ENCODE results near the gene DLGAP1.

Gene DLGAP1

DNA sequence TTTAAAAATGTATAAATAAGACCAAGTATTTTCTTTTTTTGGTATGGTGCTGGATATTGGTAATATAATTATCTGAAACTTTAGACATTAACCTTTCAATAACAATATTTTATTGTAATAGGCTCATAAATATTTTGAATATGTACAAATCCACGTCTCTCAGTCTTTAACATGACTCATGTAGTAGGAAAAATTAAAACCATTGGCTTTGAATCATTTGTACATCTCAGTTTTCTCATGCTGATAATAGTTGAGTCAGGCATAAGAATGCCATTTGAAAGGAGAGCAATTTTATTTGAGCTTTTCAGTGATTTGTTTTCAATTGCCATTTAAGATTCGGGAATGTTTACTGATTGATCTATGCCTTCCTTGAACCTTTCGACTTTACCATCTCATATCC, 640.3 kb downstream of the DLGAP1 start:
- Histone ChIP-seq H3K27ac (ENCODE audit: insufficient read depth in 1 of 2, low read depth in 1 of 2, low read length in 2 of 2, poor library complexity in 1 of 2, severe bottlenecking in 2 of 2) (no peak overlapping the region), H3K36me3 (ENCODE audit: control insufficient read depth in 4 of 4, insufficient read depth in 4 of 4, low read length in 3 of 4) (no peaks in the 10 kb centered on the region), H3K4me3 (ENCODE audit: control insufficient read depth in 1 of 7, extremely low read depth in 1 of 7, insufficient read depth in 4 of 7, low read depth in 2 of 7, low read length in 6 of 7) (no peak overlapping the region), H3K9me3 (ENCODE audit: control extremely low read depth in 1 of 5, control insufficient read depth in 4 of 5, insufficient read depth in 2 of 5, low read depth in 1 of 5, low read length in 4 of 5) (no peaks in the 10 kb centered on the region), H3K4me1 (ENCODE audit: control extremely low read depth in 1 of 4, control insufficient read depth in 4 of 4, insufficient read depth in 4 of 4, low read length in 3 of 4) (no peaks in the 10 kb centered on the region), H3K27me3 (replicated peaks in 2 of 5; ENCODE audit: control insufficient read depth in 4 of 5, insufficient read depth in 5 of 5, low read length in 4 of 5) (no peaks in the 10 kb centered on the region)
- POLR2A ChIA-PET: no interaction called here
- DNase-seq: no peak
- WGBS (ENCODE audit: insufficient coverage): 100% methylated on average over 2 of the region's 3 CpGs
- CTCF ChIA-PET: no interaction called here

DNA sequence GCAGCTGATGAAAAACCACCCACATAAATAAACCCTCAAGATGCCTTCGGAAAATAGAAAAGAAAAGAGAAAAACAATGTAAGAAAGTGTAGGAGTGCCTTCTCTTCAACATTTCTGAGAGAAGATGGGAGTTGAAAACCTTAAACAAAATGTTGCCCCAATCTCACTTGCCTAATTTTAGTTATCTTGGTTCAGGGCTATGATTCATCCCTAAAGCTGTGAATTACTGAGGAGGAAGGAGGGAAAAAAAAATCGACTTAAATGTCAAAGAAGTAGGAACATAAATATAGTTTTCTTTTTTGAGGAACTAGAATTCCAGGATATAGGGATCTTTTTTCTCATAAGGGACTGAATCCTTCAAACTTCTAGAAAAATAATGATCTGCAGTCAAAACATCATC, 644.8 kb downstream of the DLGAP1 start:
- no peaks in the 10 kb centered on the region for H3K36me3 ChIP-seq (ENCODE audit: control insufficient read depth in 4 of 4, insufficient read depth in 4 of 4, low read length in 3 of 4)
- peaks cover 0 to 2% (median 0%) of the 10 kb centered on the region in 5 experiments for H3K27me3 ChIP-seq (replicated peaks in 2 of 5; ENCODE audit: control insufficient read depth in 4 of 5, insufficient read depth in 5 of 5, low read length in 4 of 5)
- H3K4me3 ChIP-seq (ENCODE audit: control insufficient read depth in 1 of 7, extremely low read depth in 1 of 7, insufficient read depth in 4 of 7, low read depth in 2 of 7, low read length in 6 of 7): no peak overlapping the region
- no peaks in the 10 kb centered on the region for H3K4me1 ChIP-seq (ENCODE audit: control extremely low read depth in 1 of 4, control insufficient read depth in 4 of 4, insufficient read depth in 4 of 4, low read length in 3 of 4)
- POLR2A ChIA-PET: no interaction called here
- H3K27ac ChIP-seq (ENCODE audit: insufficient read depth in 1 of 2, low read depth in 1 of 2, low read length in 2 of 2, poor library complexity in 1 of 2, severe bottlenecking in 2 of 2): no peak overlapping the region
- WGBS (ENCODE audit: insufficient coverage): no CpG with 5 or more reads among the region's 2 CpGs
- DNase-seq: no peak
- CTCF ChIA-PET: no interaction called here
- H3K9me3 ChIP-seq (ENCODE audit: control extremely low read depth in 1 of 5, control insufficient read depth in 4 of 5, insufficient read depth in 2 of 5, low read depth in 1 of 5, low read length in 4 of 5): no peaks in the 10 kb centered on the region

DNA sequence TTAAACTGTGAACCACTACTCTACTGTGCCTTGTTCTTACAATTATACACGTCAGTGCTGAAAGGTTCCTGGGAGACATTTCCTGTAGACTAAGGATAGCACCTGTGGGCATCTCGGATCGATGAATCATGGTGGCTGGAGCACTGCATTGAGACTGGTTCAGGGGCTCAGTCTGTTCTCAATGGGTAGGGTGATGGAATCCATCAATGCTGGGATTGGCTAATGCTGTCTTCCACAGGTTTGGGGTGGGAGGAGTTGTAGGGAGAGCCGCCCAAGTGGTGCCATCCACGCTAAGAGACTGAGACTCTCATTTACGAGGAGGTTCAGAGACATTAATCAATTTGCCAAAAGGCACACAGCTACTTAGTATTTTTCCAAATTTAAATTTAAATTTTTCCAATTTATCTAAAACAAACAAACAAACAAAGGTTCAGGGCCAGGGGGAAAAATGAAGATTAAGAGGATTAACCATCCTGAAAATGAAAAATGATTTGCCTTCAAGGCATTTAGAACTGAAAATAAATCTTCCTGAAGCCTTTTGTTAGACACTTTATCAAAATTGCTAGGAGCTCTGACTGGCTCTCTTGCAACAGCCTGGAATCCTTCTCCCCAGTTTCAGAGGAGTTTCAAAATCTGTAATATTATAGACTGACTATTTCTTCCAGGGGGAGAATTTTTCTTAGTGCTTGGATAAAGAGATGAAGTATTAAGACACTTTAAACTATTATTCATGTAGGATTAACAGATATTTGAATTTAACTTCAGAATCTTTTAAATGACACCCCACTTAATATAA, 645.9 kb downstream of the DLGAP1 start:
- ChIA-PET CTCF (no interaction called here), POLR2A (no interaction called here)
- Histone ChIP-seq H3K4me1 (ENCODE audit: control extremely low read depth in 1 of 4, control insufficient read depth in 4 of 4, insufficient read depth in 4 of 4, low read length in 3 of 4) (no peaks in the 10 kb centered on the region), H3K36me3 (ENCODE audit: control insufficient read depth in 4 of 4, insufficient read depth in 4 of 4, low read length in 3 of 4) (no peaks in the 10 kb centered on the region), H3K27ac (ENCODE audit: insufficient read depth in 1 of 2, low read depth in 1 of 2, low read length in 2 of 2, poor library complexity in 1 of 2, severe bottlenecking in 2 of 2) (no peak overlapping the region), H3K9me3 (ENCODE audit: control extremely low read depth in 1 of 5, control insufficient read depth in 4 of 5, insufficient read depth in 2 of 5, low read depth in 1 of 5, low read length in 4 of 5) (no peaks in the 10 kb centered on the region), H3K27me3 (replicated peaks in 2 of 5; ENCODE audit: control insufficient read depth in 4 of 5, insufficient read depth in 5 of 5, low read length in 4 of 5) (peaks cover 0 to 2% (median 0%) of the 10 kb centered on the region in 5 experiments), H3K4me3 (ENCODE audit: control insufficient read depth in 1 of 7, extremely low read depth in 1 of 7, insufficient read depth in 4 of 7, low read depth in 2 of 7, low read length in 6 of 7) (no peak overlapping the region)
- WGBS (ENCODE audit: insufficient coverage): 100% methylated on average over 2 of the region's 6 CpGs
- no peak for DNase-seq

DNA sequence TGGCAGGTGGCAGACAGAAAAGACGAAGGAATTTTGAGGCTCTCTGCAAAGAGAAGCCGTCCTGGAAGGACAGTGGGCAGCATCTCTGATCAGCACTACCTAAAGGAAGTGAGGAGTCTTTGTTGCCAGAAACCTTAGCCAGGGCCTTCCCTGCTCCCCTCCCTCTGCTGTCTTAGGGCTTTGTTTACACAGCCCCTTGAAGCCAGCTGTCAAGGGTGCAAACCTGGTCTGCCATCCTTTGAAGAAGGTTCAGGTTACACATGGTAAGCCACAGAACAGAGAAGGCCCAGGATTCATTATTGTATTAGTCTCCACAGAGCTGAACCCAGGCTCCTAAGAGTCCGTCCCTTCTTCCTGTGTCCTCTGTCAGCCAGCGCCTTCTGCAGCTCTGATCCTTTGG, 648.5 kb downstream of the DLGAP1 start:
- H3K9me3 ChIP-seq (ENCODE audit: control extremely low read depth in 1 of 5, control insufficient read depth in 4 of 5, insufficient read depth in 2 of 5, low read depth in 1 of 5, low read length in 4 of 5): no peaks in the 10 kb centered on the region
- WGBS (ENCODE audit: insufficient coverage): 89% methylated on average over 3 of the region's 4 CpGs
- no peaks in the 10 kb centered on the region for H3K4me1 ChIP-seq (ENCODE audit: control extremely low read depth in 1 of 4, control insufficient read depth in 4 of 4, insufficient read depth in 4 of 4, low read length in 3 of 4)
- no peak overlapping the region for H3K4me3 ChIP-seq (ENCODE audit: control insufficient read depth in 1 of 7, extremely low read depth in 1 of 7, insufficient read depth in 4 of 7, low read depth in 2 of 7, low read length in 6 of 7)
- DNase-seq: no peak
- H3K27me3 ChIP-seq (replicated peaks in 2 of 5; ENCODE audit: control insufficient read depth in 4 of 5, insufficient read depth in 5 of 5, low read length in 4 of 5): peaks cover 0 to 8% (median 0%) of the 10 kb centered on the region in 5 experiments
- ChIA-PET POLR2A (interaction anchor here (1.5 kb wide), 1 partner anchor 12 kb away, joined by 3 read pairs; no protein-coding TSS in a partner anchor), CTCF (interaction anchor here (0.7 to 1.3 kb wide), 2 partner anchors 10 to 36 kb away, joined by 4 read pairs; no protein-coding TSS in a partner anchor)
- H3K27ac ChIP-seq (ENCODE audit: insufficient read depth in 1 of 2, low read depth in 1 of 2, low read length in 2 of 2, poor library complexity in 1 of 2, severe bottlenecking in 2 of 2): no peak overlapping the region
- no peaks in the 10 kb centered on the region for H3K36me3 ChIP-seq (ENCODE audit: control insufficient read depth in 4 of 4, insufficient read depth in 4 of 4, low read length in 3 of 4)

DNA sequence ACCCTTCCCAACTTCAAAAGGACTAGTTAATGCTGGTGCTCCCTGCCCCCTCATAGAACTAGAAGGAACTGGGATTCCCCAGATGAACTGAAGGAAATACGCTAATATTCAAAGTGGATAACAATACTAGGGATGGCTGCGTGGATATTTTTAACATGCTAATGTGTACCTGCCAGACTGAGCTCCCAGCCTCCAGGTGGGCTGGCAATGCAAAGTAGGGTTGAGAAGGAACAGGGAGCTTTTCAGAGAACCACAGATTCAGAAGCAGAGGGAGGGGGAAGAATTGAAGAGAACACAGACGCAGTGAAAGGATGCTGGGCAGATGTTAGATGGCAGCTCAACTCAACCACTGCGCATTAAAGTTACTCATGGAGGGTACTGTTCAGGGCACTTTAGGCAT, 650.8 kb downstream of the DLGAP1 start:
- DNase-seq: no peak
- CTCF ChIA-PET: interaction anchor here (1.2 kb wide), 1 partner anchor 24 kb away, joined by 3 read pairs; no protein-coding TSS in a partner anchor
- WGBS (ENCODE audit: insufficient coverage): 95% methylated on average over 3 of the region's 4 CpGs
- POLR2A ChIA-PET: no interaction called here
- H3K4me3 ChIP-seq (ENCODE audit: control insufficient read depth in 1 of 7, extremely low read depth in 1 of 7, insufficient read depth in 4 of 7, low read depth in 2 of 7, low read length in 6 of 7): no peak overlapping the region
- H3K27ac ChIP-seq (ENCODE audit: insufficient read depth in 1 of 2, low read depth in 1 of 2, low read length in 2 of 2, poor library complexity in 1 of 2, severe bottlenecking in 2 of 2): no peak overlapping the region
- no peaks in the 10 kb centered on the region for H3K4me1 ChIP-seq (ENCODE audit: control extremely low read depth in 1 of 4, control insufficient read depth in 4 of 4, insufficient read depth in 4 of 4, low read length in 3 of 4)
- H3K9me3 ChIP-seq (ENCODE audit: control extremely low read depth in 1 of 5, control insufficient read depth in 4 of 5, insufficient read depth in 2 of 5, low read depth in 1 of 5, low read length in 4 of 5): no peaks in the 10 kb centered on the region
- H3K36me3 ChIP-seq (ENCODE audit: control insufficient read depth in 4 of 4, insufficient read depth in 4 of 4, low read length in 3 of 4): no peaks in the 10 kb centered on the region
- H3K27me3 ChIP-seq (replicated peaks in 2 of 5; ENCODE audit: control insufficient read depth in 4 of 5, insufficient read depth in 5 of 5, low read length in 4 of 5): peaks cover 0 to 8% (median 0%) of the 10 kb centered on the region in 5 experiments

DNA sequence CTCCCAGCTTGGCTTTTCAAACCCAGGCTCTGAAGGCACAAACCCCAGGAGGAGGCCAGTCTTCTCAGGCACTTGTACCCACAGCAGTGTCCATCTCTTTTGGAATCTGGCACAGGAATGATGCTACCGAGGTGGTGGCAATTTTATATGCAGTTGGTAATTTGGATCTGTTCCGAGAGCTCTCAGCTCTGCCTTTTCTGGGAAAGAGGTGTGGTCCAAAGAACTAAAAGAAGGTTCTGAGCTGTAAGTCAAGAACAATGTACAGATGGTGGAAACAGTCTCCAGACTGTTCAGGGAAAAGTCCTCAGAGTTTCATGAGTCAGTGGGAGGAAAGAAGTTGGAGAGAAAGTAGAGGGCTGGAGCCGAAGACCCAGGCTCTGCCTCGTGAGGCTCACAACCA, 651.8 kb downstream of the DLGAP1 start:
- DNase-seq: no peak
- Histone ChIP-seq H3K4me3 (ENCODE audit: control insufficient read depth in 1 of 7, extremely low read depth in 1 of 7, insufficient read depth in 4 of 7, low read depth in 2 of 7, low read length in 6 of 7) (no peak overlapping the region), H3K9me3 (ENCODE audit: control extremely low read depth in 1 of 5, control insufficient read depth in 4 of 5, insufficient read depth in 2 of 5, low read depth in 1 of 5, low read length in 4 of 5) (no peaks in the 10 kb centered on the region), H3K27ac (ENCODE audit: insufficient read depth in 1 of 2, low read depth in 1 of 2, low read length in 2 of 2, poor library complexity in 1 of 2, severe bottlenecking in 2 of 2) (no peak overlapping the region), H3K4me1 (ENCODE audit: control extremely low read depth in 1 of 4, control insufficient read depth in 4 of 4, insufficient read depth in 4 of 4, low read length in 3 of 4) (no peaks in the 10 kb centered on the region), H3K27me3 (replicated peaks in 2 of 5; ENCODE audit: control insufficient read depth in 4 of 5, insufficient read depth in 5 of 5, low read length in 4 of 5) (peaks cover 0 to 8% (median 0%) of the 10 kb centered on the region in 5 experiments), H3K36me3 (ENCODE audit: control insufficient read depth in 4 of 4, insufficient read depth in 4 of 4, low read length in 3 of 4) (no peaks in the 10 kb centered on the region)
- ChIA-PET POLR2A (no interaction called here), CTCF (interaction anchor here (1.2 to 2.2 kb wide), 4 partner anchors 14 to 66 kb away, joined by 3 to 8 read pairs (median 3); no protein-coding TSS in a partner anchor)
- whole genome bisulfite sequencing (ENCODE audit: insufficient coverage): 100% methylated on average over 3 of the region's 4 CpGs

DNA sequence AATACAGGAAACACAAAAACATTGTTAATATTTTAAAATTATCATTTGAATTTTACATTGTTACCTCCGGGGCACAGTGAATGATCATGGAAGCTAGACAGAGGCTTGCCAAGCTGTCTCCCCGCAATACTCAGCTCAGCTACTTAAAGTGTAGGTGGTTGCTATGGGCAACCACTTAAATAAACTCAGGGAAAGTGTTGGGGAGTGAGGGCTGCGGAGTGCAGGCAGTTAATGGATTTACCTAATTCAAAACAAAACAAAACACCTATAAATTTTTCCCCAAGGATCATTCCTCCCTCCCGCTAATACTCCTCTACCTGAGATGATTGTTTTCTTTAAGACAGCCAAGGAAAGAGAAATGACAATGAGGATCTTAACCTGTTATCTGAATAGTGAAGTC, 655.6 kb downstream of the DLGAP1 start:
- peak in 2 of 3 donors; percentile 8 to 10 for DNase-seq
- Histone ChIP-seq H3K4me1 (ENCODE audit: control extremely low read depth in 1 of 4, control insufficient read depth in 4 of 4, insufficient read depth in 4 of 4, low read length in 3 of 4) (peaks cover 0 to 6% (median 2%) of the 10 kb centered on the region in 4 experiments), H3K36me3 (ENCODE audit: control insufficient read depth in 4 of 4, insufficient read depth in 4 of 4, low read length in 3 of 4) (no peaks in the 10 kb centered on the region), H3K4me3 (ENCODE audit: control insufficient read depth in 1 of 7, extremely low read depth in 1 of 7, insufficient read depth in 4 of 7, low read depth in 2 of 7, low read length in 6 of 7) (no peak overlapping the region), H3K27me3 (replicated peaks in 2 of 5; ENCODE audit: control insufficient read depth in 4 of 5, insufficient read depth in 5 of 5, low read length in 4 of 5) (peaks cover 0 to 6% (median 0%) of the 10 kb centered on the region in 5 experiments), H3K9me3 (ENCODE audit: control extremely low read depth in 1 of 5, control insufficient read depth in 4 of 5, insufficient read depth in 2 of 5, low read depth in 1 of 5, low read length in 4 of 5) (no peaks in the 10 kb centered on the region), H3K27ac (ENCODE audit: insufficient read depth in 1 of 2, low read depth in 1 of 2, low read length in 2 of 2, poor library complexity in 1 of 2, severe bottlenecking in 2 of 2) (no peak overlapping the region)
- POLR2A ChIA-PET: no interaction called here
- CTCF ChIA-PET: interaction anchor here (1.2 kb wide), 1 partner anchor 29 kb away, joined by 6 read pairs; no protein-coding TSS in a partner anchor
- 100% methylated on average over 2 of the region's 4 CpGs for WGBS (ENCODE audit: insufficient coverage)
